ENCODE results near the gene CSRP1. TPM values are rescaled to one million over a fixed set of nuclear protein-coding genes. Genes with fewer than 3 reads are reported as not detected.

CSRP1 gene
- total RNA-seq, 5 donors from 2014 or later (not counting 1 experiment from before 2014, with no cell fraction given) = 35.0 to 47.2 (median 36.8) TPM

GRCh38 chr1:201447903-201448871, 58.7 kb downstream of the CSRP1 start:
- no peaks in the 10 kb centered on the region for H3K9me3 ChIP-seq
- H3K36me3 Mint-ChIP-seq = no peaks in the 10 kb centered on the region
- no peak overlapping the region for H3K4me3 Mint-ChIP-seq
- no peak overlapping the region for H3K27ac Mint-ChIP-seq
- no peak overlapping the region for H3K4me3 ChIP-seq (ENCODE audit: control insufficient read depth in 1 of 2, extremely low read depth in 1 of 2, low read length in 1 of 2)
- DNase-seq (peak in 33 of 35 experiments; percentile 14 to 74 (median 43)), ATAC-seq (replicated peaks in 1 of 4) (peak; percentile 82 to 93 (median 86))
- H3K27me3 ChIP-seq (replicated peaks in 1 of 2; ENCODE audit: control insufficient read depth in 2 of 2, extremely low read depth in 1 of 2, insufficient read depth in 2 of 2, low read length in 1 of 2) = peaks cover 0 to 26% of the 10 kb centered on the region in 2 experiments
- peaks cover 0 to 4% (median 0%) of the 10 kb centered on the region in 3 donors for H3K9me3 Mint-ChIP-seq
- peaks cover 0 to 5% (median 3%) of the 10 kb centered on the region in 3 donors for H3K4me1 Mint-ChIP-seq
- peaks cover 16 to 17% of the 10 kb centered on the region in 2 donors for H3K27me3 Mint-ChIP-seq
- H3K27ac ChIP-seq (ENCODE audit: low read length) = no peak overlapping the region
- POLR2A ChIA-PET = no interaction called here
- 54% methylated on average over 5 of the region's 20 CpGs for WGBS (ENCODE audit: insufficient coverage)
- H3K4me1 ChIP-seq (ENCODE audit: control insufficient read depth in 1 of 2, extremely low read depth in 1 of 2, insufficient read depth in 2 of 2, low read length in 2 of 2) = peaks cover 0 to 9% of the 10 kb centered on the region in 2 experiments
- CTCF ChIA-PET = interaction anchor here (0.6 to 2.7 kb wide), 20 partner anchors 13 to 1657 kb away, joined by 3 to 22 read pairs (median 4); no protein-coding TSS in a partner anchor
- no peaks in the 10 kb centered on the region for H3K36me3 ChIP-seq (ENCODE audit: control insufficient read depth in 2 of 2, extremely low read depth in 1 of 2, insufficient read depth in 1 of 2, low read length in 1 of 2)

- POLR2A ChIA-PET = no interaction called here
- peaks cover 0 to 7% of the 10 kb centered on the region in 2 experiments for H3K4me1 ChIP-seq (ENCODE audit: control insufficient read depth in 1 of 2, extremely low read depth in 1 of 2, insufficient read depth in 2 of 2, low read length in 2 of 2)
- peaks cover 10 to 18% of the 10 kb centered on the region in 2 donors for H3K27me3 Mint-ChIP-seq
- WGBS (ENCODE audit: insufficient coverage) = 64% methylated on average over 2 of the region's 6 CpGs
- no peaks in the 10 kb centered on the region for H3K9me3 ChIP-seq
- H3K36me3 ChIP-seq (ENCODE audit: control insufficient read depth in 2 of 2, extremely low read depth in 1 of 2, insufficient read depth in 1 of 2, low read length in 1 of 2) = no peaks in the 10 kb centered on the region
- CTCF ChIA-PET = interaction anchor here (0.5 to 0.6 kb wide), 2 partner anchors 111 to 117 kb away, joined by 3 to 5 read pairs; no protein-coding TSS in a partner anchor
- no peak overlapping the region for H3K4me3 ChIP-seq (ENCODE audit: control insufficient read depth in 1 of 2, extremely low read depth in 1 of 2, low read length in 1 of 2)
- H3K27ac ChIP-seq (ENCODE audit: low read length) = no peak overlapping the region
- H3K27me3 ChIP-seq (replicated peaks in 1 of 2; ENCODE audit: control insufficient read depth in 2 of 2, extremely low read depth in 1 of 2, insufficient read depth in 2 of 2, low read length in 1 of 2) = peaks cover 0 to 18% of the 10 kb centered on the region in 2 experiments
- H3K4me1 Mint-ChIP-seq = peaks cover 0 to 5% (median 3%) of the 10 kb centered on the region in 3 donors
- no peaks in the 10 kb centered on the region for H3K36me3 Mint-ChIP-seq
- no peak overlapping the region for H3K4me3 Mint-ChIP-seq
- H3K27ac Mint-ChIP-seq = no peak overlapping the region
- no peak for DNase-seq
- H3K9me3 Mint-ChIP-seq = peaks cover 0 to 4% (median 0%) of the 10 kb centered on the region in 3 donors
- ATAC-seq (replicated peaks in 1 of 4) = no peak
These were observed 61.6 kb downstream of the CSRP1 start for GRCh38 chr1:201445310-201445709.

- Histone ChIP-seq H3K9me3 (no peaks in the 10 kb centered on the region), H3K4me1 (ENCODE audit: control insufficient read depth in 1 of 2, extremely low read depth in 1 of 2, insufficient read depth in 2 of 2, low read length in 2 of 2) (peaks cover 0 to 7% of the 10 kb centered on the region in 2 experiments), H3K4me3 (ENCODE audit: control insufficient read depth in 1 of 2, extremely low read depth in 1 of 2, low read length in 1 of 2) (no peak overlapping the region), H3K36me3 (ENCODE audit: control insufficient read depth in 2 of 2, extremely low read depth in 1 of 2, insufficient read depth in 1 of 2, low read length in 1 of 2) (no peaks in the 10 kb centered on the region), H3K27me3 (replicated peaks in 1 of 2; ENCODE audit: control insufficient read depth in 2 of 2, extremely low read depth in 1 of 2, insufficient read depth in 2 of 2, low read length in 1 of 2) (peaks cover 0 to 18% of the 10 kb centered on the region in 2 experiments), H3K27ac (ENCODE audit: low read length) (no peak overlapping the region)
- POLR2A ChIA-PET = no interaction called here
- Mint-ChIP-seq H3K36me3 (no peaks in the 10 kb centered on the region), H3K4me1 (peaks cover 0 to 5% (median 3%) of the 10 kb centered on the region in 3 donors), H3K9me3 (peaks cover 0 to 4% (median 0%) of the 10 kb centered on the region in 3 donors), H3K27ac (no peak overlapping the region), H3K4me3 (no peak overlapping the region), H3K27me3 (peaks cover 7 to 14% of the 10 kb centered on the region in 2 donors)
- CTCF ChIA-PET = interaction anchor here in 1 of 2 donors (0.6 kb wide), 1 partner anchor 111 kb away, joined by 5 read pairs; no protein-coding TSS in a partner anchor
- ATAC-seq (replicated peaks in 1 of 4) (no peak), DNase-seq (no peak)
- no CpG with 5 or more reads among the region's 4 CpGs for WGBS (ENCODE audit: insufficient coverage)
These were observed 62.1 kb downstream of the CSRP1 start for GRCh38 chr1:201444792-201445191.

GRCh38 chr1:201443747-201444146, 63.2 kb downstream of the CSRP1 start:
- POLR2A ChIA-PET = no interaction called here
- WGBS (ENCODE audit: insufficient coverage) = 88% methylated on average over 6 of the region's 7 CpGs
- Histone ChIP-seq H3K27me3 (replicated peaks in 1 of 2; ENCODE audit: control insufficient read depth in 2 of 2, extremely low read depth in 1 of 2, insufficient read depth in 2 of 2, low read length in 1 of 2) (peaks cover 0 to 12% of the 10 kb centered on the region in 2 experiments), H3K4me1 (ENCODE audit: control insufficient read depth in 1 of 2, extremely low read depth in 1 of 2, insufficient read depth in 2 of 2, low read length in 2 of 2) (peaks cover 0 to 7% of the 10 kb centered on the region in 2 experiments), H3K27ac (ENCODE audit: low read length) (no peak overlapping the region), H3K4me3 (ENCODE audit: control insufficient read depth in 1 of 2, extremely low read depth in 1 of 2, low read length in 1 of 2) (no peak overlapping the region), H3K9me3 (no peaks in the 10 kb centered on the region), H3K36me3 (ENCODE audit: control insufficient read depth in 2 of 2, extremely low read depth in 1 of 2, insufficient read depth in 1 of 2, low read length in 1 of 2) (no peaks in the 10 kb centered on the region)
- no peak overlapping the region for H3K27ac Mint-ChIP-seq
- CTCF ChIA-PET = no interaction called here
- peaks cover 5 to 14% of the 10 kb centered on the region in 2 donors for H3K27me3 Mint-ChIP-seq
- DNase-seq (no peak), ATAC-seq (replicated peaks in 1 of 4) (no peak)
- H3K4me1 Mint-ChIP-seq = peaks cover 0 to 5% (median 3%) of the 10 kb centered on the region in 3 donors
- no peak overlapping the region for H3K4me3 Mint-ChIP-seq
- peaks cover 0 to 4% (median 0%) of the 10 kb centered on the region in 3 donors for H3K9me3 Mint-ChIP-seq
- no peaks in the 10 kb centered on the region for H3K36me3 Mint-ChIP-seq

GRCh38 chr1:201436969-201437368, 70.0 kb downstream of the CSRP1 start:
- Histone ChIP-seq H3K36me3 (ENCODE audit: control insufficient read depth in 2 of 2, extremely low read depth in 1 of 2, insufficient read depth in 1 of 2, low read length in 1 of 2) (no peaks in the 10 kb centered on the region), H3K4me1 (ENCODE audit: control insufficient read depth in 1 of 2, extremely low read depth in 1 of 2, insufficient read depth in 2 of 2, low read length in 2 of 2) (peaks cover 0 to 7% of the 10 kb centered on the region in 2 experiments), H3K9me3 (no peaks in the 10 kb centered on the region), H3K27ac (ENCODE audit: low read length) (no peak overlapping the region), H3K27me3 (replicated peaks in 1 of 2; ENCODE audit: control insufficient read depth in 2 of 2, extremely low read depth in 1 of 2, insufficient read depth in 2 of 2, low read length in 1 of 2) (peaks cover 0 to 5% of the 10 kb centered on the region in 2 experiments), H3K4me3 (ENCODE audit: control insufficient read depth in 1 of 2, extremely low read depth in 1 of 2, low read length in 1 of 2) (no peak overlapping the region)
- ChIA-PET CTCF (no interaction called here), POLR2A (no interaction called here)
- Mint-ChIP-seq H3K9me3 (no peaks in the 10 kb centered on the region), H3K36me3 (no peaks in the 10 kb centered on the region), H3K4me1 (peaks cover 4 to 10% (median 6%) of the 10 kb centered on the region in 3 donors), H3K27me3 (peaks cover 14 to 22% of the 10 kb centered on the region in 2 donors), H3K4me3 (no peak overlapping the region), H3K27ac (no peak overlapping the region)
- WGBS (ENCODE audit: insufficient coverage) = 83% methylated on average over 1 of the region's 3 CpGs
- no peak for DNase-seq
- no peak for ATAC-seq (replicated peaks in 1 of 4)

DNA sequence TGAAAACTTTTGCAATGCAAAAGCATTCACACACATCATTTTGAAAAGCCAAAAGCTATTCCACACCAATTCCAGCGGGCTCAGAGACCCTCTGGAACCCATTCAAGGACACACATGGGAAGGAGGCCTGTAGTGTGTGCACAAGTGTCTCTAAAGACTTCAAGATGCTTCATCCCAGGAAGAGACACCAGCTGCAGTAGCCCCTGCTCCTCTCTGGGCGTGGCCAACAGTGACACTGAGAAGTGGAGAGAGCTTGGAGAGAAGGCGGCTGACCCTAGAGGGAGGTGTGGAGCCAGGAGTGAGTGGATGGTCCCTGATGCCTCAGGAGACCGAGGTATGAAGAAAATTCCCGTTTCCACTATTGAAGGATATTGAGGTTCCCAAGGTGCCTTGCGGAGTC, 70.5 kb downstream of the CSRP1 start:
- no peaks in the 10 kb centered on the region for H3K36me3 Mint-ChIP-seq
- Histone ChIP-seq H3K9me3 (no peaks in the 10 kb centered on the region), H3K27me3 (replicated peaks in 1 of 2; ENCODE audit: control insufficient read depth in 2 of 2, extremely low read depth in 1 of 2, insufficient read depth in 2 of 2, low read length in 1 of 2) (peaks cover 0 to 8% of the 10 kb centered on the region in 2 experiments), H3K36me3 (ENCODE audit: control insufficient read depth in 2 of 2, extremely low read depth in 1 of 2, insufficient read depth in 1 of 2, low read length in 1 of 2) (no peaks in the 10 kb centered on the region), H3K27ac (ENCODE audit: low read length) (no peak overlapping the region), H3K4me3 (ENCODE audit: control insufficient read depth in 1 of 2, extremely low read depth in 1 of 2, low read length in 1 of 2) (no peak overlapping the region), H3K4me1 (ENCODE audit: control insufficient read depth in 1 of 2, extremely low read depth in 1 of 2, insufficient read depth in 2 of 2, low read length in 2 of 2) (peaks cover 0 to 7% of the 10 kb centered on the region in 2 experiments)
- POLR2A ChIA-PET = no interaction called here
- peaks cover 14 to 23% of the 10 kb centered on the region in 2 donors for H3K27me3 Mint-ChIP-seq
- no peak for ATAC-seq (replicated peaks in 1 of 4)
- CTCF ChIA-PET = interaction anchor here (0.6 to 1.1 kb wide), 3 partner anchors 10 to 43 kb away, joined by 3 to 4 read pairs (median 3); no protein-coding TSS in a partner anchor
- WGBS (ENCODE audit: insufficient coverage) = 70% methylated on average over 2 of the region's 6 CpGs
- H3K4me1 Mint-ChIP-seq = peaks cover 4 to 10% (median 6%) of the 10 kb centered on the region in 3 donors
- no peak overlapping the region for H3K4me3 Mint-ChIP-seq
- no peak for DNase-seq
- no peaks in the 10 kb centered on the region for H3K9me3 Mint-ChIP-seq
- no peak overlapping the region for H3K27ac Mint-ChIP-seq
